ENCODE results near the gene TRPM3.

The TRPM3 gene

GRCh38 chr9:70485273-70485858, 636.1 kb downstream of the TRPM3 start:
- peak; percentile 66 for DNase-seq (ENCODE audit: low read depth)

- DNase-seq (ENCODE audit: low read depth): peak; percentile 90
Observed at GRCh38 chr9:70484232-70485130, 636.9 kb downstream of the TRPM3 start.

GRCh38 chr9:70481471-70481870, 640.0 kb downstream of the TRPM3 start:
- no peak for DNase-seq (ENCODE audit: low read depth)

GRCh38 chr9:70480405-70480980, 640.9 kb downstream of the TRPM3 start:
- DNase-seq (ENCODE audit: low read depth): peak; percentile 99

- DNase-seq (ENCODE audit: low read depth): peak; percentile 96
Observed at GRCh38 chr9:70479880-70480291, 641.5 kb downstream of the TRPM3 start.

Data from amniotic epithelial cell (primary cell).